A549 (cell line): ENCODE results near the gene CIB4. TPM values are rescaled to one million over a fixed set of nuclear protein-coding genes. Genes with fewer than 3 reads are reported as not detected.

Experiments
- ATAC-seq, 2 experiments: fragments of 200-7000 bp in 1 of 2; fragments of >200 bp in 1 of 2; cut with Nextera tagmentation in 1 of 2; cut with Tn5 transposase in 1 of 2; 3 replicates each; pipeline versions ENCODE4 v1.8.0 to v1.9.1; 2018 to 2020; ENCODE audit warnings: mild to moderate bottlenecking in 1 of 2, moderate library complexity in 1 of 2
- CTCF ChIA-PET: fragments of 300-600 bp; sonication (Branson Sonifier 250); formaldehyde crosslinking; extraction: SDS; loops from one replicate; lab custom pipeline; 2021; ENCODE audit warnings: antibody characterized with exemption, inconsistent platforms; lab: Yijun Ruan, JAX
- POLR2A ChIA-PET: fragments of 350-600 bp; formaldehyde crosslinking; extraction: SDS; loops from one replicate; lab custom pipeline; 2021; ENCODE audit warnings: antibody characterized with exemption, inconsistent platforms; lab: Yijun Ruan, JAX
- DNase-seq, 2 experiments: peaks; one replicate each; pipeline versions ENCODE4 v3.0.0 to v3.0.0-alpha.2; 2011 to 2016; ENCODE audit warnings: low read depth in 1 of 2, low spot score in 1 of 2
- FAIRE-seq: peaks from 2 replicates; lab custom pipeline; 2011; peaks lifted over from hg19 to GRCh38; lab: Jason Lieb, UNC
- H3K27ac ChIP-seq, 2 experiments: fragments of >200 bp; sonication (Bioruptor Twin); formaldehyde crosslinking; 3 replicates each; pipeline ENCODE4 v1.5.1; 2016 to 2017
- H3K4me1 ChIP-seq: fragments of >200 bp; sonication (Bioruptor Twin); formaldehyde crosslinking; 3 replicates; pipeline ENCODE4 v1.6.1; 2016
- H3K4me2 ChIP-seq: fragments of >200 bp; sonication (Bioruptor Twin); formaldehyde crosslinking; 3 replicates; pipeline ENCODE4 v1.6.1; 2016
- H3K4me3 ChIP-seq: fragments of >200 bp; sonication (Bioruptor Twin); formaldehyde crosslinking; 3 replicates; pipeline ENCODE4 v1.5.1; 2016
- H3K9me3 ChIP-seq: fragments of >200 bp; sonication (Bioruptor Twin); formaldehyde crosslinking; 3 replicates; pipeline ENCODE4 v1.6.1; 2016
- ATOH8 ChIP-seq: fragments of 250-450 bp; sonication (Bioruptor Pico); IDR thresholded peaks from 2 replicates; pipeline ENCODE4 v1.5.0; 2020; ENCODE audit warnings: low read depth, mild to moderate bottlenecking, moderate library complexity
- BCL3 ChIP-seq: fragments of >200 bp; sonication (Bioruptor Twin); formaldehyde crosslinking; IDR thresholded peaks from 3 replicates; pipeline ENCODE4 v1.6.1; 2016
- CBX2 ChIP-seq: fragments of 200-600 bp; sonication (generic); IDR thresholded peaks from 2 replicates; pipeline ENCODE4 v1.6.1; 2016; ENCODE audit warnings: low read depth, mild to moderate bottlenecking, borderline replicate concordance
- CHD4 ChIP-seq: fragments of 200-600 bp; sonication (generic); IDR thresholded peaks from 2 replicates; pipeline ENCODE4 v1.6.1; 2016; ENCODE audit warnings: antibody characterized with exemption, mild to moderate bottlenecking, borderline replicate concordance
- CTCF ChIP-seq: fragments of >200 bp; sonication (Bioruptor Twin); formaldehyde crosslinking; IDR thresholded peaks from 3 replicates; pipeline ENCODE4 v1.5.1; 2016
- EHF ChIP-seq: fragments of 250-450 bp; sonication (Bioruptor Pico); IDR thresholded peaks from 2 replicates; pipeline ENCODE4 v1.5.0; 2020; ENCODE audit warnings: mild to moderate bottlenecking
- ELK1 ChIP-seq: fragments of 150-350 bp; IDR thresholded peaks from 2 replicates; pipeline ENCODE4 v1.6.1; 2014; ENCODE audit warnings: low read depth, mild to moderate bottlenecking, low read length
- HDAC2 ChIP-seq: fragments of 200-600 bp; sonication (generic); IDR thresholded peaks from 2 replicates; pipeline ENCODE4 v1.6.1; 2016
- JUNB ChIP-seq: fragments of >200 bp; sonication (Bioruptor Twin); formaldehyde crosslinking; IDR thresholded peaks from 2 replicates; pipeline ENCODE4 v1.6.1; 2016
- MAX ChIP-seq: IDR thresholded peaks from 2 replicates; pipeline ENCODE4 v1.6.1; 2012
- PHF8 ChIP-seq: fragments of 200-600 bp; sonication (generic); IDR thresholded peaks from 2 replicates; pipeline ENCODE4 v1.6.1; 2016; ENCODE audit warnings: low read depth, mild to moderate bottlenecking, antibody characterized with exemption, moderate library complexity, borderline replicate concordance
- SREBF2 ChIP-seq: fragments of 450-650 bp; IDR thresholded peaks from 2 replicates; pipeline ENCODE4 v1.6.1; 2014; ENCODE audit warnings: mild to moderate bottlenecking, moderate library complexity
- ZC3H11A ChIP-seq: fragments of 450-650 bp; IDR thresholded peaks from 2 replicates; pipeline ENCODE4 v1.6.1; 2014; ENCODE audit warnings: antibody characterized with exemption, mild to moderate bottlenecking
- ZFP36 ChIP-seq: fragments of 450-650 bp; IDR thresholded peaks from 2 replicates; pipeline ENCODE4 v1.6.1; 2014; ENCODE audit warnings: borderline replicate concordance; ENCODE audit not compliant: partially characterized antibody
- ZNF302 ChIP-seq: fragments of 250-450 bp; sonication (Bioruptor Pico); IDR thresholded peaks from 2 replicates; pipeline ENCODE4 v1.9.0; 2021; ENCODE audit warnings: inconsistent platforms, mild to moderate bottlenecking, moderate library complexity
- WGBS: methylation state at CpG from one replicate; pipeline ENCODE4 v1.1.6; 2017; ENCODE audit errors: missing lambda C conversion rate; 5-methylcytosine and 5-hydroxymethylcytosine counted together
- polyA plus RNA-seq, 4 experiments: library from polyadenylated mRNA; depleted of rRNA in 3 of 4; stranded (reverse); fragments of >200 nt; fragmentation: RNase III in 1 of 4; extraction: RNeasy Plus Mini Kit Qiagen cat#74134 plus additional on column Dnase treatment in 1 of 4; gene quantifications; 2 replicates in 3 of 4; 3 replicates in 1 of 4; pipeline ENCODE4 v1.2.3, GENCODE V29; 2011 to 2017

Gene CIB4
- polyA plus RNA-seq, 2 of the 4 experiments (the other 2 are of a cell fraction) = 0.30 to 1.0 TPM

GRCh38 chr2:26537826-26538475 lies 103.2 kb downstream of the CIB4 start:
- DNase-seq (no peak), FAIRE-seq (no peak), ATAC-seq (no peak)
- WGBS = 69% methylated on average over 14 of the region's 14 CpGs
- H3K27ac ChIP-seq = no peak overlapping the region
- H3K4me1 ChIP-seq = peaks cover 3% of the 10 kb centered on the region; the same call in 1 of the 3 replicates
- no peak overlapping the region for H3K4me3 ChIP-seq
- no peak overlapping the region for H3K4me2 ChIP-seq
- TF ChIP-seq SREBF2 (no peak), BCL3 (no peak), PHF8 (no peak), ZC3H11A (no peak), JUNB (no peak), ELK1 (no peak), HDAC2 (no peak), CTCF (no peak)
- ChIA-PET POLR2A (no interaction called here), CTCF (interaction anchor here (1.1 to 1.7 kb wide), 8 partner anchors 9 to 94 kb away, joined by 3 to 7 read pairs (median 3); no protein-coding TSS in a partner anchor)
- H3K9me3 ChIP-seq = no peaks in the 10 kb centered on the region

- no peaks in the 10 kb centered on the region for H3K9me3 ChIP-seq
- no peak overlapping the region for H3K27ac ChIP-seq
- FAIRE-seq (no peak), ATAC-seq (no peak), DNase-seq (no peak)
- TF ChIP-seq CBX2 = no peak
- no peak for TF ChIP-seq EHF (CRISPR knock-in tag)
- peaks cover 3% of the 10 kb centered on the region; the same call in 1 of the 3 replicates for H3K4me1 ChIP-seq
- ChIA-PET CTCF (interaction anchor here (0.9 to 1.7 kb wide), 9 partner anchors 9 to 93 kb away, joined by 3 to 7 read pairs (median 3); no protein-coding TSS in a partner anchor), POLR2A (no interaction called here)
- 70% methylated on average over 17 of the region's 17 CpGs for WGBS
- no peak overlapping the region for H3K4me2 ChIP-seq
- H3K4me3 ChIP-seq = no peak overlapping the region
Measured at GRCh38 chr2:26537069-26537825, 103.9 kb downstream of the CIB4 start.

- no peaks in the 10 kb centered on the region for H3K9me3 ChIP-seq
- H3K4me3 ChIP-seq = no peak overlapping the region
- no peak overlapping the region for H3K27ac ChIP-seq
- ChIA-PET POLR2A (no interaction called here), CTCF (interaction anchor here (0.9 to 1.8 kb wide), 4 partner anchors 32 to 209 kb away, joined by 3 to 6 read pairs (median 4); no protein-coding TSS in a partner anchor)
- FAIRE-seq = no peak
- H3K4me1 ChIP-seq = no peaks in the 10 kb centered on the region; the same call in 2 of the 3 replicates
- DNase-seq = no peak
- H3K4me2 ChIP-seq = no peak overlapping the region
- 69% methylated on average over 20 of the region's 20 CpGs for WGBS
- no peak for ATAC-seq
- TF ChIP-seq ZNF302 (CRISPR knock-in tag) = no peak
- TF ChIP-seq EHF (CRISPR knock-in tag) = no peak
- no peak for TF ChIP-seq PHF8
- TF ChIP-seq ZFP36 = no peak
- no peak for TF ChIP-seq ATOH8
- TF ChIP-seq CHD4 = no peak
- TF ChIP-seq JUNB = no peak
- no peak for TF ChIP-seq SREBF2
- TF ChIP-seq MAX = no peak
- TF ChIP-seq, all 56 proteins: peak for 0
Measured at GRCh38 chr2:26536371-26537068, 104.6 kb downstream of the CIB4 start.
